Epidermal melanocyte (primary cell): Measurements from ENCODE around the gene CNTNAP2.

Source experiments
- DNase-seq: peaks from one replicate; pipeline ENCODE4 v3.0.0; 2011; ENCODE audit warnings: low spot score; ENCODE audit not compliant: insufficient read length

Gene CNTNAP2

GRCh38 chr7:146285418-146285817, 168.8 kb downstream of the CNTNAP2 start:
- no peak for DNase-seq

- DNase-seq, result no peak
Observed at GRCh38 chr7:146290746-146291145, 174.1 kb downstream of the CNTNAP2 start.

- DNase-seq, result no peak
Observed at GRCh38 chr7:146291900-146292299, 175.3 kb downstream of the CNTNAP2 start.

GRCh38 chr7:146296028-146296427, 179.4 kb downstream of the CNTNAP2 start:
- DNase-seq, result no peak

- no peak for DNase-seq
Observed at GRCh38 chr7:146314962-146315361, 198.4 kb downstream of the CNTNAP2 start.

GRCh38 chr7:146319629-146320028, 203.0 kb downstream of the CNTNAP2 start:
- no peak for DNase-seq

- no peak for DNase-seq
Observed at GRCh38 chr7:146321301-146321700, 204.7 kb downstream of the CNTNAP2 start.

GRCh38 chr7:146331369-146331768, 214.8 kb downstream of the CNTNAP2 start:
- no peak for DNase-seq

GRCh38 chr7:146345251-146345650, 228.7 kb downstream of the CNTNAP2 start:
- no peak for DNase-seq

- no peak for DNase-seq
Observed at GRCh38 chr7:146346096-146346495, 229.5 kb downstream of the CNTNAP2 start.

GRCh38 chr7:146355216-146355615, 238.6 kb downstream of the CNTNAP2 start:
- DNase-seq, result no peak

GRCh38 chr7:146359176-146359575, 242.6 kb downstream of the CNTNAP2 start:
- DNase-seq, result no peak

GRCh38 chr7:146366938-146367337, 250.3 kb downstream of the CNTNAP2 start:
- DNase-seq, result no peak

GRCh38 chr7:146370171-146370570, 253.6 kb downstream of the CNTNAP2 start:
- DNase-seq, result no peak

GRCh38 chr7:146375170-146375569, 258.6 kb downstream of the CNTNAP2 start:
- no peak for DNase-seq

GRCh38 chr7:146378196-146378595, 261.6 kb downstream of the CNTNAP2 start:
- no peak for DNase-seq

GRCh38 chr7:146387140-146387539, 270.5 kb downstream of the CNTNAP2 start:
- DNase-seq, result no peak

- DNase-seq, result no peak
Observed at GRCh38 chr7:146388928-146389327, 272.3 kb downstream of the CNTNAP2 start.

- DNase-seq, result no peak
Observed at GRCh38 chr7:146393346-146393745, 276.7 kb downstream of the CNTNAP2 start.

GRCh38 chr7:146397141-146397540, 280.5 kb downstream of the CNTNAP2 start:
- DNase-seq, result no peak

GRCh38 chr7:146401939-146402338, 285.3 kb downstream of the CNTNAP2 start:
- DNase-seq, result no peak

GRCh38 chr7:146405737-146406136, 289.1 kb downstream of the CNTNAP2 start:
- no peak for DNase-seq

- DNase-seq, result no peak
Observed at GRCh38 chr7:146411975-146412374, 295.4 kb downstream of the CNTNAP2 start.

GRCh38 chr7:146412781-146413180, 296.2 kb downstream of the CNTNAP2 start:
- no peak for DNase-seq
